GM12878 (cell line): ENCODE data around the gene KIF26A. TPM values are rescaled to one million over a fixed set of nuclear protein-coding genes. Genes with fewer than 3 reads are reported as not detected.

Source experiments
- ATAC-seq: fragments of 200-7000 bp; cut with Tn5 transposase; 3 replicates; pipeline ENCODE4 v1.9.1; 2020; ENCODE audit warnings: mild to moderate bottlenecking, moderate library complexity
- BruUV-seq: library from RNA; stranded (reverse); fragments of 400-500 nt; replicated peaks from 2 replicates; lab custom pipeline; 2021; lab: Mats Ljungman, UMichigan
- CTCF ChIA-PET: fragments of 300-600 bp; sonication (Branson Sonifier 250); formaldehyde crosslinking; extraction: SDS; loops from one replicate; lab custom pipeline; 2021; ENCODE audit warnings: inconsistent platforms; lab: Yijun Ruan, JAX
- POLR2A ChIA-PET: fragments of 350-600 bp; formaldehyde crosslinking; extraction: SDS; loops from one replicate; lab custom pipeline; 2021; ENCODE audit warnings: inconsistent platforms; lab: Charles Lee
- RAD21 ChIA-PET: fragments of 300-600 bp; sonication (Branson Sonifier 250); formaldehyde crosslinking; loops from one replicate; lab custom pipeline; 2023; ENCODE audit warnings: antibody characterized with exemption; ENCODE audit not compliant: unreplicated experiment; lab: Charles Lee
- SMC1A ChIA-PET: fragments of 300-600 bp; sonication (Branson Sonifier 250); formaldehyde crosslinking; loops from one replicate; lab custom pipeline; 2023; ENCODE audit not compliant: unreplicated experiment, uncharacterized antibody; lab: Charles Lee
- DNase-seq: peaks from one replicate; pipeline ENCODE4 v3.0.0-alpha.2; 2011; ENCODE audit warnings: low read depth, low spot score
- FAIRE-seq: peaks from 3 replicates; lab custom pipeline; 2011; peaks lifted over from hg19 to GRCh38; lab: Jason Lieb, UNC
- H2AFZ ChIP-seq: 2 replicates; pipeline ENCODE4 v1.6.0; 2011; ENCODE audit warnings: low read depth, low read length, control low read depth; ENCODE audit not compliant: control insufficient read depth
- H3K27ac ChIP-seq: 2 replicates; pipeline ENCODE4 v1.5.1; 2011; ENCODE audit warnings: control low read depth; ENCODE audit not compliant: control insufficient read depth, insufficient read depth
- H3K27me3 ChIP-seq, 2 experiments: replicated peaks in 1 of 2; 2 replicates each; pipeline versions ENCODE4 v1.6.0 to v1.6.1; 2011; ENCODE audit warnings: low read length in 1 of 2; ENCODE audit not compliant: control insufficient read depth in 2 of 2, insufficient read depth in 2 of 2
- H3K36me3 ChIP-seq, 2 experiments: 2 replicates each; pipeline ENCODE4 v1.5.1; 2011; ENCODE audit warnings: low read length in 1 of 2; ENCODE audit not compliant: control insufficient read depth in 2 of 2, insufficient read depth in 2 of 2
- H3K4me1 ChIP-seq: 2 replicates; pipeline ENCODE4 v1.6.1; 2011; ENCODE audit warnings: mild to moderate bottlenecking, low read length, moderate library complexity, mixed read lengths; ENCODE audit not compliant: control insufficient read depth, insufficient read depth
- H3K4me2 ChIP-seq: 2 replicates; pipeline ENCODE4 v1.6.0; 2011; ENCODE audit warnings: control low read depth; ENCODE audit not compliant: control insufficient read depth, insufficient read depth
- H3K4me3 ChIP-seq: fragments of 200-600 bp; sonication (generic); 2 replicates; pipeline ENCODE4 v1.5.1; 2016
- H3K79me2 ChIP-seq: 2 replicates; pipeline ENCODE4 v1.6.0; 2011; ENCODE audit warnings: low read length; ENCODE audit not compliant: control insufficient read depth, insufficient read depth
- H3K9ac ChIP-seq: 2 replicates; pipeline ENCODE4 v1.8.0; 2011; ENCODE audit warnings: low read length, control low read depth, mixed read lengths; ENCODE audit not compliant: control insufficient read depth, insufficient read depth
- H3K9me3 ChIP-seq: replicated peaks from 3 replicates; pipeline ENCODE4 v1.5.1; 2011; ENCODE audit warnings: mild to moderate bottlenecking, low read length; ENCODE audit not compliant: control insufficient read depth, insufficient read depth
- H4K20me1 ChIP-seq: 2 replicates; pipeline ENCODE4 v1.6.0; 2011; ENCODE audit not compliant: control insufficient read depth, insufficient read depth
- BHLHE40 ChIP-seq, 2 experiments: fragments of 450-650 bp in 1 of 2; IDR thresholded peaks; 2 replicates each; pipeline ENCODE4 v1.6.1; 2011 to 2017; ENCODE audit warnings: low read depth in 2 of 2, borderline replicate concordance in 1 of 2, improper control_type of control experiment in 1 of 2, low read length in 1 of 2, mild to moderate bottlenecking in 1 of 2
- CBX3 ChIP-seq: fragments of 200-600 bp; sonication (generic); IDR thresholded peaks from 2 replicates; pipeline ENCODE4 v1.6.1; 2016; ENCODE audit warnings: low read depth, borderline replicate concordance
- EED ChIP-seq: sonication (generic); IDR thresholded peaks from 2 replicates; pipeline ENCODE4 v1.6.1; 2016; ENCODE audit warnings: antibody characterized with exemption, low read depth
- JUND ChIP-seq: IDR thresholded peaks from 2 replicates; pipeline ENCODE4 v1.6.1; 2012; ENCODE audit warnings: low read depth, mild to moderate bottlenecking, low read length, improper control_type of control experiment, moderate library complexity
- RAD51 ChIP-seq: fragments of 450-650 bp; IDR thresholded peaks from 2 replicates; pipeline ENCODE4 v1.6.1; 2016; ENCODE audit warnings: moderate library complexity, mild to moderate bottlenecking, inconsistent platforms
- SKIL ChIP-seq: fragments of 450-650 bp; IDR thresholded peaks from 2 replicates; pipeline ENCODE4 v1.6.1; 2017; ENCODE audit warnings: mild to moderate bottlenecking, low read depth, inconsistent platforms; ENCODE audit not compliant: poor library complexity, severe bottlenecking
- YBX1 ChIP-seq: fragments of 450-650 bp; IDR thresholded peaks from 2 replicates; pipeline ENCODE4 v1.6.1; 2016; ENCODE audit warnings: antibody characterized with exemption
- ZNF217 ChIP-seq: fragments of 450-650 bp; IDR thresholded peaks from 2 replicates; pipeline ENCODE4 v1.6.1; 2017; ENCODE audit warnings: antibody characterized with exemption, mild to moderate bottlenecking
- ZNF687 ChIP-seq: fragments of 450-650 bp; IDR thresholded peaks from 2 replicates; pipeline ENCODE4 v1.6.1; 2017; ENCODE audit warnings: mild to moderate bottlenecking, moderate library complexity
- WGBS: methylation state at CpG from one replicate; pipeline ENCODE4 v1.1.6; 2016; ENCODE audit warnings: low lambda C conversion rate; ENCODE audit not compliant: insufficient replicate concordance, insufficient coverage; ENCODE audit errors: missing lambda C conversion rate; 5-methylcytosine and 5-hydroxymethylcytosine counted together
- in situ Hi-C: fragments of 300-500 bp; cut with MboI; formaldehyde crosslinking; loops from 9 replicates; pipeline ENCODE4 v1.14.3; 2018; ENCODE audit warnings: mixed read lengths
- intact Hi-C: fragments of 100-400 bp; cut with micrococcal nuclease; formaldehyde crosslinking; loops from one replicate; pipeline ENCODE4 v1.14.2; 2022; ENCODE audit not compliant: unreplicated experiment
- polyA plus RNA-seq, 11 experiments: library from polyadenylated mRNA; depleted of rRNA in 4 of 11; unstranded in 6 of 11; stranded (reverse) in 5 of 11; fragments of >200 nt; fragmentation: Nextera tagmentation in 4 of 11; fragmentation: Illumina TruSeq in 1 of 11; extraction: Ambion mirVana in 4 of 11; extraction: Trizol in 1 of 11; gene quantifications; 1 replicate in 1 of 11; 2 replicates in 10 of 11; pipeline versions ENCODE4 v1.2.1 to v1.2.3, GENCODE V29; 2011 to 2016; ENCODE audit warnings: inconsistent platforms in 2 of 11, missing spikeins in 2 of 11, low read depth in 1 of 11
- total RNA-seq, 4 experiments: library from RNA; depleted of rRNA in 3 of 4; stranded (reverse); fragments of >200 nt in 3 of 4; fragmentation: Illumina TruSeq in 1 of 4; extraction: Trizol in 1 of 4; gene quantifications; 2 replicates each; pipeline versions ENCODE4 v1.2.1 to v1.2.3, GENCODE V29; 2013 to 2021

Gene KIF26A
- total and polyA plus RNA-seq, 10 of the 15 experiments (the other 5 are each of a cell fraction or from before 2014, with no cell fraction given) = 0.05 TPM; not detected in 9

- Histone ChIP-seq H3K4me2 (no peak overlapping the region), H2AFZ (no peak overlapping the region), H3K9me3 (no peaks in the 10 kb centered on the region), H3K36me3 (no peaks in the 10 kb centered on the region), H3K79me2 (no peaks in the 10 kb centered on the region), H3K4me3 (no peak overlapping the region), H3K4me1 (no peaks in the 10 kb centered on the region)
- ChIA-PET SMC1A (interaction anchor here (1.2 kb wide), 1 partner anchor 471 kb away, joined by 3 read pairs; no protein-coding TSS in a partner anchor), RAD21 (interaction anchor here (1.4 kb wide), 1 partner anchor 472 kb away, joined by 3 read pairs; no protein-coding TSS in a partner anchor), POLR2A (no interaction called here)
- no peak for FAIRE-seq
- WGBS = 46% methylated on average over 11 of the region's 11 CpGs
- TF ChIP-seq EED (no peak), RAD51 (no peak)
- TF ChIP-seq, all 136 proteins: peak for 0
- H3K27ac ChIP-seq = no peak overlapping the region
- no peak for ATAC-seq
- no peak for DNase-seq
- BruUV-seq = no TSS peak
- in situ Hi-C loops = no loop called here
- no peak overlapping the region for H3K9ac ChIP-seq
- no peaks in the 10 kb centered on the region for H4K20me1 ChIP-seq
- no peaks in the 10 kb centered on the region for H3K27me3 ChIP-seq
- intact Hi-C loops = loop anchor here (5.0 kb wide), 1 partner anchor 549 kb away; no protein-coding TSS in a partner anchor
- CTCF ChIA-PET = interaction anchor here (0.7 kb wide), 1 partner anchor 547 kb away, joined by 3 read pairs; no protein-coding TSS in a partner anchor
These were observed 45.4 kb upstream of the KIF26A start for GRCh38 chr14:104092931-104093365.

- H3K4me2 ChIP-seq = no peak overlapping the region
- peak; percentile 52 for ATAC-seq
- H4K20me1 ChIP-seq = no peaks in the 10 kb centered on the region
- DNase-seq = no peak
- H3K9me3 ChIP-seq = no peaks in the 10 kb centered on the region
- 86% methylated on average over 10 of the region's 18 CpGs for WGBS
- ChIA-PET SMC1A (interaction anchor here (1.2 kb wide), 1 partner anchor 471 kb away, joined by 3 read pairs; no protein-coding TSS in a partner anchor), CTCF (interaction anchor here (0.6 to 1.5 kb wide), 5 partner anchors 16 to 547 kb away, joined by 3 to 6 read pairs (median 3); no protein-coding TSS in a partner anchor), POLR2A (no interaction called here), RAD21 (no interaction called here)
- no peak for FAIRE-seq
- H3K36me3 ChIP-seq = no peaks in the 10 kb centered on the region
- no peaks in the 10 kb centered on the region for H3K27me3 ChIP-seq
- no peak overlapping the region for H3K9ac ChIP-seq
- in situ Hi-C loops = no loop called here
- no peaks in the 10 kb centered on the region for H3K4me1 ChIP-seq
- no peaks in the 10 kb centered on the region for H3K79me2 ChIP-seq
- H3K4me3 ChIP-seq = no peak overlapping the region
- intact Hi-C loops = loop anchor here (5.0 kb wide), 1 partner anchor 549 kb away; no protein-coding TSS in a partner anchor
- BruUV-seq = no TSS peak
- no peak overlapping the region for H3K27ac ChIP-seq
- no peak overlapping the region for H2AFZ ChIP-seq
- no peak for TF ChIP-seq ZNF687
- TF ChIP-seq BHLHE40 (IDR thresholded peaks at IDR 0.05; ENCODE audit: borderline replicate concordance in 1 of 2, low read depth in 2 of 2, low read length in 1 of 2) = no peak
- TF ChIP-seq SKIL = no peak
- TF ChIP-seq CBX3 = no peak
- TF ChIP-seq YBX1 = no peak
- no peak for TF ChIP-seq ZNF217
- no peak for TF ChIP-seq JUND
These were observed 44.9 kb upstream of the KIF26A start for GRCh38 chr14:104093366-104094055.
